Coronary artery (tissue), 2 donors: ENCODE results near the gene SLC25A4.

ENCODE experiments used
- DNase-seq: peaks from one replicate; pipeline ENCODE4 v3.0.0-alpha.2; 2017; ENCODE audit warnings: low spot score
- H3K27ac ChIP-seq, 2 donors: fragments of 200-600 bp; sonication (generic); one replicate each; pipeline ENCODE4 v1.5.1; 2016 to 2019
- H3K4me3 ChIP-seq: fragments of 200-600 bp; sonication (generic); 2 replicates; pipeline ENCODE4 v1.5.1; 2016; ENCODE audit warnings: mild to moderate bottlenecking, moderate library complexity
- CTCF ChIP-seq: fragments of 200-600 bp; sonication (generic); IDR thresholded peaks from one replicate; pipeline ENCODE4 v1.5.1; 2019; ENCODE audit warnings: antibody characterized with exemption

SLC25A4 gene

GRCh38 chr4:185179488-185179887, 36.4 kb downstream of the SLC25A4 start:
- H3K27ac ChIP-seq: no peak overlapping the region

GRCh38 chr4:185182239-185182638, 39.2 kb downstream of the SLC25A4 start:
- Histone ChIP-seq H3K4me3 (no peak overlapping the region), H3K27ac (peak overlapping the region; percentile 58 to 81)
- DNase-seq: no peak
- TF ChIP-seq CTCF: no peak

More at GRCh38 chr4:185179488-185179887, 36.4 kb downstream of the SLC25A4 start:
- DNase-seq: no peak
- no peak overlapping the region for H3K4me3 ChIP-seq
- no peak for TF ChIP-seq CTCF

- Histone ChIP-seq H3K27ac (no peak overlapping the region), H3K4me3 (no peak overlapping the region)
- no peak for DNase-seq
- TF ChIP-seq CTCF: peak; percentile 64
These were observed 40.7 kb downstream of the SLC25A4 start for GRCh38 chr4:185183622-185184281.

- no peak for TF ChIP-seq CTCF
- DNase-seq: no peak
- H3K4me3 ChIP-seq: no peak overlapping the region
- no peak overlapping the region for H3K27ac ChIP-seq
These were observed 43.7 kb downstream of the SLC25A4 start for GRCh38 chr4:185186769-185187168.

- DNase-seq: no peak
- Histone ChIP-seq H3K4me3 (no peak overlapping the region), H3K27ac (no peak overlapping the region)
- TF ChIP-seq CTCF: no peak
These were observed 46.7 kb downstream of the SLC25A4 start for GRCh38 chr4:185189606-185190305.

GRCh38 chr4:185190306-185190856, 47.3 kb downstream of the SLC25A4 start:
- Histone ChIP-seq H3K4me3 (no peak overlapping the region), H3K27ac (no peak overlapping the region)
- DNase-seq: no peak
- TF ChIP-seq CTCF: no peak
